Measurements from ENCODE around the gene RHBDL1. TPM values are rescaled to one million over a fixed set of nuclear protein-coding genes. Genes with fewer than 3 reads are reported as not detected.

RHBDL1 gene
- total and polyA plus RNA-seq, 9 of the 15 experiments (the other 6 are each of a cell fraction or from before 2014, with no cell fraction given), result 0.03 to 5.6 (median 1.3) TPM; not detected in 1

GRCh38 chr16:681746-682427 lies 6.4 kb downstream of the RHBDL1 start (continued):
- TF ChIP-seq ZNF318 (IDR thresholded peaks at IDR 0.05; ENCODE audit: borderline replicate concordance in 1 of 2, low read depth in 1 of 2), result no peak
- peak; percentile 90 for TF ChIP-seq MYC (IDR thresholded peaks at IDR 0.05; ENCODE audit: low read depth, low read length)
- TF ChIP-seq MYC (CRISPR knock-in tag; IDR thresholded peaks at IDR 0.05; ENCODE audit: borderline replicate concordance, low read depth), result no peak
- TF ChIP-seq FOS (IDR thresholded peaks at IDR 0.05; ENCODE audit: extremely low read depth, insufficient read length), result no peak
- no peak for TF ChIP-seq GABPB1 (CRISPR knock-in tag; IDR thresholded peaks at IDR 0.05)
- TF ChIP-seq EZH2 (IDR thresholded peaks at IDR 0.05; ENCODE audit: borderline replicate concordance, low read depth, low read length), result no peak
- no peak for TF ChIP-seq ZNF232 (CRISPR knock-in tag; IDR thresholded peaks at IDR 0.05)
- no peak for TF ChIP-seq ZBTB12 (CRISPR knock-in tag; IDR thresholded peaks at IDR 0.05)
- TF ChIP-seq NFIC (IDR thresholded peaks at IDR 0.05), result peak; percentile 98
- TF ChIP-seq DPF2 (IDR thresholded peaks at IDR 0.05), result peak; percentile 33; the same call in 1 of the 2 replicates
- no peak for TF ChIP-seq ZBTB2 (IDR thresholded peaks at IDR 0.05)
- TF ChIP-seq ZKSCAN8 (CRISPR knock-in tag; IDR thresholded peaks at IDR 0.05), result no peak
- no peak for TF ChIP-seq ZNF75A (CRISPR knock-in tag; IDR thresholded peaks at IDR 0.05)
- TF ChIP-seq PCBP1 (IDR thresholded peaks at IDR 0.05; ENCODE audit: low read depth, low read length, poor library complexity, severe bottlenecking), result no peak
- no peak for TF ChIP-seq U2AF2 (optimal IDR thresholded peaks at IDR 0.05; ENCODE audit: low read depth, low read length)
- TF ChIP-seq NFATC3 (IDR thresholded peaks at IDR 0.05), result no peak
- peak in 1 of 2 experiments; percentile 80; a peak in 1 of 3 replicates for TF ChIP-seq CBX3 (IDR thresholded peaks at IDR 0.05; ENCODE audit: borderline replicate concordance in 1 of 2, low read length in 2 of 2)
- no peak for TF ChIP-seq MCM5 (IDR thresholded peaks at IDR 0.05; ENCODE audit: low read depth)
- no peak for TF ChIP-seq ZNF174 (CRISPR knock-in tag; IDR thresholded peaks at IDR 0.05)

Measured in K562 (cell line).